Vagina (tissue), 2 donors: ENCODE results near the gene GMEB2.

Experiments
- POLR2A ChIP-seq, 2 donors: fragments of 450-650 bp; IDR thresholded peaks; one replicate each; pipeline ENCODE4 v1.6.1; 2017; ENCODE audit warnings: antibody characterized with exemption in 2 of 2, mild to moderate bottlenecking in 2 of 2, moderate library complexity in 2 of 2
- TF ChIP-seq, protein P1 (sequence below), 3 experiments: fragments of 450-650 bp in 2 of 3; fragments of 200-600 bp in 1 of 3; sonication (generic) in 1 of 3; IDR thresholded peaks; one replicate each; pipeline ENCODE4 v1.5.1; 2017 to 2019; ENCODE audit warnings: antibody characterized with exemption in 3 of 3, mild to moderate bottlenecking in 2 of 3, moderate library complexity in 2 of 3

DNA sequence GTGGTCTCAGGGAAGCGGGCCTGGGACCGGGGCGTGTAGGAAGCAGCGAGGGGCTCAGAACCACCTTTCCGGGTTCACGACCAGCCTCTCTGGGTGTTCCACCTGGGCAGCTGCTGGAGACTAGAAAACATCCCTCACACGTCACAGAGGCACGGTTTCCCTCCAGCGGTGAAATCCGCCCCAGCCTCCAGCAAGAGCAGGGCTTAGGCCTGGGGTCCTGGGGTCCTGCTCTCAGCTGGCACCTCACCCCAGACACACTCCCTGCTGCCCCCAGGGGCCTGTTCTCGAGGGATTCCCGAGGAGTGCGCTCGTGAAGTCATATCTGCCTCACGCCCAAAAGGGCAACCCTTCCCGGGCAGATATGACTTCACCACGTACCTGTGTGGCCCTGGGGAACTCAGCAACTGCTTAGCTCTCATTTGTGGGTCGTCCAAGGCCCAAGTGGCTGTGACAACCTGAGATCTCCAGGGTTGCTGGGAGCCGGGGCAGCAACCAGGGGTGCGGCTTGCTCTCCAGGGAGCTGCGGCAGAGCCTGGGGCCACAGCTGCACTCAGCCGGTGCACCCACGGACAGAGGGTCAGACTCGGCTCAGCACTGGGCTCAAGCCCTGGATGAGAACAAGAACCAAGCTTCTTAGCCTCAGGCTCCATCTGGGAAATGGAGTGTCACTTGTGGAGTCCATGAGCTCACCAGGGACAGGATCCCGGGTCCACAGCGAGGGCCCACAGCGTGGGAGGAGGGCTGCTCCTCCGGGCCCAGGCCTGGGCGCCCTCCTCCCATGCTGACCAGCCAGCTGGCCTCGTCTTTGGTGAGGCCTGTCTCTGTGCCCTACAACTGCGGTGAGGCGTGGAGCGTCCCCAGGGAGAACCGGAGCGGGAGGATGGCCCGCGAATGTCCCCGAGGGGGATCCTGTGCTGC is 72.3 kb downstream of the GMEB2 start:
- TF ChIP-seq, protein P1, sequence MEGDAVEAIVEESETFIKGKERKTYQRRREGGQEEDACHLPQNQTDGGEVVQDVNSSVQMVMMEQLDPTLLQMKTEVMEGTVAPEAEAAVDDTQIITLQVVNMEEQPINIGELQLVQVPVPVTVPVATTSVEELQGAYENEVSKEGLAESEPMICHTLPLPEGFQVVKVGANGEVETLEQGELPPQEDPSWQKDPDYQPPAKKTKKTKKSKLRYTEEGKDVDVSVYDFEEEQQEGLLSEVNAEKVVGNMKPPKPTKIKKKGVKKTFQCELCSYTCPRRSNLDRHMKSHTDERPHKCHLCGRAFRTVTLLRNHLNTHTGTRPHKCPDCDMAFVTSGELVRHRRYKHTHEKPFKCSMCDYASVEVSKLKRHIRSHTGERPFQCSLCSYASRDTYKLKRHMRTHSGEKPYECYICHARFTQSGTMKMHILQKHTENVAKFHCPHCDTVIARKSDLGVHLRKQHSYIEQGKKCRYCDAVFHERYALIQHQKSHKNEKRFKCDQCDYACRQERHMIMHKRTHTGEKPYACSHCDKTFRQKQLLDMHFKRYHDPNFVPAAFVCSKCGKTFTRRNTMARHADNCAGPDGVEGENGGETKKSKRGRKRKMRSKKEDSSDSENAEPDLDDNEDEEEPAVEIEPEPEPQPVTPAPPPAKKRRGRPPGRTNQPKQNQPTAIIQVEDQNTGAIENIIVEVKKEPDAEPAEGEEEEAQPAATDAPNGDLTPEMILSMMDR (IDR thresholded peaks at IDR 0.05) = no peak
- TF ChIP-seq POLR2A (IDR thresholded peaks at IDR 0.05) = no peak
